ENCODE results near the gene PRKRIP1. TPM values are rescaled to one million over a fixed set of nuclear protein-coding genes. Genes with fewer than 3 reads are reported as not detected.

The PRKRIP1 gene
- total and polyA plus RNA-seq, 2 experiments from 2014 or later: 25.5 to 29.1 TPM

Small RNA genes within 50 kb of the gene (microRNA-seq; reads per million reads assigned to microRNA genes)
- gene MIR4467 (not detected), gene MIR5090 (not detected), gene MIR548O (not detected)

Small RNA genes within 50 kb of the gene (small RNA-seq; reads per million reads assigned to genes)
- gene AC091390.4 (ENCODE audit: low replicate concordance) (not detected), gene MIR548O (ENCODE audit: low replicate concordance) (not detected)

Other genes with a start within 250 kb of the PRKRIP1 start
- gene SH2B2, start 109.5 kb upstream of the PRKRIP1 start, total RNA-seq (2014; rRNA removed; shearing (Covaris generic)): 21.9 and 30.3 TPM in 2 replicates
- 5.6 and 8.7 TPM in 2 replicates for gene SH2B2, start 109.5 kb upstream of the PRKRIP1 start, polyA plus RNA-seq (2016; fragmentation: Nextera tagmentation; extraction: Ambion mirVana)
- gene SPDYE6, start 39.9 kb upstream of the PRKRIP1 start, total RNA-seq (2014; rRNA removed; shearing (Covaris generic)): not detected in 2 replicates
- 0.97 TPM in 1 of 2 replicates, not detected in the other for gene SPDYE6, start 39.9 kb upstream of the PRKRIP1 start, polyA plus RNA-seq (2016; fragmentation: Nextera tagmentation; extraction: Ambion mirVana)
- gene ORAI2, start 37.2 kb downstream of the PRKRIP1 start, total RNA-seq (2014; rRNA removed; shearing (Covaris generic)): 21.7 and 33.8 TPM in 2 replicates
- gene ORAI2, start 37.2 kb downstream of the PRKRIP1 start, polyA plus RNA-seq (2016; fragmentation: Nextera tagmentation; extraction: Ambion mirVana): 6.6 and 8.6 TPM in 2 replicates
- 31.0 and 45.0 TPM in 2 replicates for gene ALKBH4, start 68.5 kb downstream of the PRKRIP1 start, total RNA-seq (2014; rRNA removed; shearing (Covaris generic))
- 17.7 and 20.0 TPM in 2 replicates for gene ALKBH4, start 68.5 kb downstream of the PRKRIP1 start, polyA plus RNA-seq (2016; fragmentation: Nextera tagmentation; extraction: Ambion mirVana)
- 43.3 and 55.2 TPM in 2 replicates for gene LRWD1, start 68.6 kb downstream of the PRKRIP1 start, total RNA-seq (2014; rRNA removed; shearing (Covaris generic))
- 24.0 and 28.1 TPM in 2 replicates for gene LRWD1, start 68.6 kb downstream of the PRKRIP1 start, polyA plus RNA-seq (2016; fragmentation: Nextera tagmentation; extraction: Ambion mirVana)
- gene POLR2J, start 82.6 kb downstream of the PRKRIP1 start, total RNA-seq (2014; rRNA removed; shearing (Covaris generic)): 32.2 and 39.0 TPM in 2 replicates
- 167 and 190 TPM in 2 replicates for gene POLR2J, start 82.6 kb downstream of the PRKRIP1 start, polyA plus RNA-seq (2016; fragmentation: Nextera tagmentation; extraction: Ambion mirVana)
- 1.5 and 4.2 TPM in 2 replicates for gene RASA4B, start 121.4 kb downstream of the PRKRIP1 start, total RNA-seq (2014; rRNA removed; shearing (Covaris generic))
- gene RASA4B, start 121.4 kb downstream of the PRKRIP1 start, polyA plus RNA-seq (2016; fragmentation: Nextera tagmentation; extraction: Ambion mirVana): 0.99 and 1.1 TPM in 2 replicates
- gene UPK3BL2, start 147.3 kb downstream of the PRKRIP1 start, total RNA-seq (2014; rRNA removed; shearing (Covaris generic)): 1.5 TPM in 1 of 2 replicates, not detected in the other
- gene UPK3BL2, start 147.3 kb downstream of the PRKRIP1 start, polyA plus RNA-seq (2016; fragmentation: Nextera tagmentation; extraction: Ambion mirVana): 0.87 and 0.99 TPM in 2 replicates
- gene SPDYE2, start 154.9 kb downstream of the PRKRIP1 start, total RNA-seq (2014; rRNA removed; shearing (Covaris generic)): not detected in 2 replicates
- 0.79 and 1.0 TPM in 2 replicates for gene SPDYE2, start 154.9 kb downstream of the PRKRIP1 start, polyA plus RNA-seq (2016; fragmentation: Nextera tagmentation; extraction: Ambion mirVana)
- 8.7 and 18.9 TPM in 2 replicates for gene POLR2J3, start 176.2 kb downstream of the PRKRIP1 start, total RNA-seq (2014; rRNA removed; shearing (Covaris generic))
- 135 and 155 TPM in 2 replicates for gene POLR2J3, start 176.2 kb downstream of the PRKRIP1 start, polyA plus RNA-seq (2016; fragmentation: Nextera tagmentation; extraction: Ambion mirVana)
- gene RASA4, start 220.4 kb downstream of the PRKRIP1 start, total RNA-seq (2014; rRNA removed; shearing (Covaris generic)): 2.4 and 4.4 TPM in 2 replicates
- 1.6 and 2.6 TPM in 2 replicates for gene RASA4, start 220.4 kb downstream of the PRKRIP1 start, polyA plus RNA-seq (2016; fragmentation: Nextera tagmentation; extraction: Ambion mirVana)
- gene UPK3BL1, start 246.4 kb downstream of the PRKRIP1 start, total RNA-seq (2014; rRNA removed; shearing (Covaris generic)): 10.6 and 12.6 TPM in 2 replicates
- 5.0 and 7.7 TPM in 2 replicates for gene UPK3BL1, start 246.4 kb downstream of the PRKRIP1 start, polyA plus RNA-seq (2016; fragmentation: Nextera tagmentation; extraction: Ambion mirVana)

All from GM23338 (cell line).